GM12892 (cell line): Measurements from ENCODE around the gene ITPR3.

Source experiments
- DNase-seq: peaks from one replicate; pipeline ENCODE4 v3.0.0; 2011; ENCODE audit not compliant: insufficient read length
- FAIRE-seq: peaks from 2 replicates; lab custom pipeline; 2011; peaks lifted over from hg19 to GRCh38; lab: Jason Lieb, UNC
- POLR2A ChIP-seq: IDR thresholded peaks from 2 replicates; pipeline ENCODE4 v1.6.1; 2011; ENCODE audit warnings: low read depth, low read length, control low read depth
- POLR2AphosphoS5 ChIP-seq: IDR thresholded peaks from 2 replicates; pipeline ENCODE4 v1.6.1; 2011; ENCODE audit warnings: low read depth, low read length, control low read depth
- TAF1 ChIP-seq: IDR thresholded peaks from 2 replicates; pipeline ENCODE4 v1.6.1; 2011; ENCODE audit warnings: low read depth, mild to moderate bottlenecking, control low read depth, low read length, borderline replicate concordance

Gene ITPR3

GRCh38 chr6:33634161-33634727, 13.1 kb downstream of the ITPR3 start:
- FAIRE-seq (no peak), DNase-seq (no peak)
- TF ChIP-seq POLR2AphosphoS5 (no peak), TAF1 (no peak), POLR2A (no peak)

DNA sequence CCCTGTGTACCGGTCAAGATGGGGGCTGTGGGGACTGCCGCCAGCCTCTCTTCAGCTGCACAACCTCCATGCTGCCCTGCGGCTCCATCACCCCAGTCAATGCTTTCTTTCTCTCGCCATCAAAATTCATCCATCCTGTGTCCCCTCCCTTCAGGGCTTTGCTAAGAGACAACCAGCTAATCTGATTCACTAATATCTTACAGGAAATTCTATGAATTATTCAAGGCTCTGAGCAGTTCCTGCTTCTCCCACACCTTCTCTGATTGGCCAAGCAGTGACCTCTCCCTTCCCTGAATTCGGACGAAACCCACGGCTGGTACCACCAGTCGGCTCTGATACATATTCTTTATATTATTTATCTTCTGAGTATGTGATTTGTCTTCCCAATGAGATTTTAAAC, 13.8 kb downstream of the ITPR3 start:
- no peak for TF ChIP-seq TAF1
- TF ChIP-seq POLR2A, result no peak
- TF ChIP-seq POLR2AphosphoS5, result no peak
- no peak for FAIRE-seq
- no peak for DNase-seq

GRCh38 chr6:33636655-33637054, 15.5 kb downstream of the ITPR3 start:
- DNase-seq (no peak), FAIRE-seq (no peak)
- TF ChIP-seq POLR2A, result no peak
- no peak for TF ChIP-seq POLR2AphosphoS5
- no peak for TF ChIP-seq TAF1

DNA sequence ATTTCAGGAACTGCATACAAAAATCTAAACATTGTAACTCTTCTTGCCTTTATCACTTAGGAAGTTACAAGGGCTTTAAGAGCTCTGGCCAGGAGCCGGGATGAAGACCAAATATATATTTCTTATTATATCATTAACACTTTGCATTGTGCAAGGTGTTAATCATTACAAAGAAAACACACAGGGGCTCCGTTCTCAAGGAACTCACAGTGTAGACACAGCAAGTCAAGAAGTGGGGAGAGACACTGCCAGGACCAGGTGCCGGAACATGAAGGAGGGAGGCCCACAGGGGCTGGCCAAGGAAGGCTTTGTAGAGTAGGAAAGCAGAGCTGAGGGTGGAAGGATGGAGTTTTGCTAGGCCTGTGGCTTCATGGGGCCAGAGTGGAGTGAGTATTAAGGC, 17.4 kb downstream of the ITPR3 start:
- FAIRE-seq (no peak), DNase-seq (no peak)
- TF ChIP-seq POLR2AphosphoS5, result no peak
- no peak for TF ChIP-seq POLR2A
- no peak for TF ChIP-seq TAF1

- FAIRE-seq (no peak), DNase-seq (no peak)
- TF ChIP-seq POLR2AphosphoS5 (no peak), POLR2A (no peak), TAF1 (no peak)
Measured at GRCh38 chr6:33639559-33639958, 18.4 kb downstream of the ITPR3 start.

- FAIRE-seq (no peak), DNase-seq (no peak)
- no peak for TF ChIP-seq TAF1
- no peak for TF ChIP-seq POLR2A
- no peak for TF ChIP-seq POLR2AphosphoS5
Measured at GRCh38 chr6:33640361-33640760, 19.2 kb downstream of the ITPR3 start.

- TF ChIP-seq POLR2AphosphoS5, result no peak
- TF ChIP-seq POLR2A, result no peak
- TF ChIP-seq TAF1, result no peak
- no peak for DNase-seq
- no peak for FAIRE-seq
Measured at GRCh38 chr6:33641144-33641543, 20.0 kb downstream of the ITPR3 start.

- no peak for FAIRE-seq
- no peak for TF ChIP-seq POLR2AphosphoS5
- no peak for TF ChIP-seq TAF1
- no peak for TF ChIP-seq POLR2A
Measured at GRCh38 chr6:33641602-33642001, 20.5 kb downstream of the ITPR3 start.

DNA sequence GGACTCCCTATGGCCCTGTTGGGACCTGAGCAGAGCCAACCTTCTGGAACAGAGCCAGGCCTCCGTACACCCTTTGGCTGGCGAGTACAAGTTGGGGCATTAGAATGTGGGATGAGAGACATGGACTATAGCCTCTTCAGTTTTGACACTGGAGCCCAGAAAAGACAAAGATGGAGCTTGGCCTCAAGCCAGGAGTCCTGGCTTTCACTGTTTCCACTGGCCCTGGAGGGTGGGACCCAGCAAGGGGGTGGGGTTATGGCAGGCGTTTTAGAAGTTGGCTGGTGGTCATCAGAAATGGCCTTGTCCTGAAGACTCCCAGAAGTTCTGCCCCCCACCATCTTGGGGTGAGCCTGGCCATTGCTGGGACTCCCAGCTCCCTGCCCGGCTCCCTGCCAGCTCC, 21.8 kb downstream of the ITPR3 start:
- TF ChIP-seq TAF1 (no peak), POLR2AphosphoS5 (no peak), POLR2A (no peak)
- DNase-seq (no peak), FAIRE-seq (no peak)

More at GRCh38 chr6:33641602-33642001, 20.5 kb downstream of the ITPR3 start:
- DNase-seq, result no peak

- DNase-seq (no peak), FAIRE-seq (no peak)
- TF ChIP-seq POLR2A (no peak), POLR2AphosphoS5 (no peak), TAF1 (no peak)
Measured at GRCh38 chr6:33651403-33651802, 30.3 kb downstream of the ITPR3 start.

DNA sequence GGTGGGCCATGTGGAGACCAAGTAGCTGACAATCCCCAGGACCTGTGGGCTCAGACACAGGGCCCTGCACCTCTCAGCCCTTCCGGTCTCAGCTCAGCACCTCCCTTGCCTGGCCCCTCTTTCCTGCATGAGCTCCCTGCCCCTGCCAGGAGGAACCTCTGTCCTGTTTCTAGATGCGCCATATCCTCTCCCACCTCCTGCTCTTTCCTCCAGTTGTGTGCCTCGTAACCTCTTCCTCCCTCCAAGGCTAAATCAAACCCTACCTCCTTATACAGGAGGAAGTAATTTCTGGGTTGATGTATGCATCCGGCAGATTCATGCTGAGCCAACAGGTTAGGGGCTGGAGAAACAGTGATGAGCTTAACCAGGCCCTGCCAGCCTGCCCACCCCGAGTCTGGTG, 30.9 kb downstream of the ITPR3 start:
- no peak for FAIRE-seq

GRCh38 chr6:33654831-33655554, 33.9 kb downstream of the ITPR3 start:
- TF ChIP-seq POLR2AphosphoS5 (no peak), TAF1 (no peak), POLR2A (no peak)
- FAIRE-seq, result no peak
- DNase-seq, result no peak

More for the DNA sequence above, 30.9 kb downstream of the ITPR3 start:
- TF ChIP-seq POLR2AphosphoS5 (no peak), TAF1 (no peak), POLR2A (no peak)
- no peak for DNase-seq
